ENCODE results near the gene LPO. TPM values are rescaled to one million over a fixed set of nuclear protein-coding genes. Genes with fewer than 3 reads are reported as not detected.

Gene LPO
- total and polyA plus RNA-seq, 9 of the 15 experiments (the other 6 are each of a cell fraction or from before 2014, with no cell fraction given) = 0.07 to 0.11 TPM; not detected in 7

DNA sequence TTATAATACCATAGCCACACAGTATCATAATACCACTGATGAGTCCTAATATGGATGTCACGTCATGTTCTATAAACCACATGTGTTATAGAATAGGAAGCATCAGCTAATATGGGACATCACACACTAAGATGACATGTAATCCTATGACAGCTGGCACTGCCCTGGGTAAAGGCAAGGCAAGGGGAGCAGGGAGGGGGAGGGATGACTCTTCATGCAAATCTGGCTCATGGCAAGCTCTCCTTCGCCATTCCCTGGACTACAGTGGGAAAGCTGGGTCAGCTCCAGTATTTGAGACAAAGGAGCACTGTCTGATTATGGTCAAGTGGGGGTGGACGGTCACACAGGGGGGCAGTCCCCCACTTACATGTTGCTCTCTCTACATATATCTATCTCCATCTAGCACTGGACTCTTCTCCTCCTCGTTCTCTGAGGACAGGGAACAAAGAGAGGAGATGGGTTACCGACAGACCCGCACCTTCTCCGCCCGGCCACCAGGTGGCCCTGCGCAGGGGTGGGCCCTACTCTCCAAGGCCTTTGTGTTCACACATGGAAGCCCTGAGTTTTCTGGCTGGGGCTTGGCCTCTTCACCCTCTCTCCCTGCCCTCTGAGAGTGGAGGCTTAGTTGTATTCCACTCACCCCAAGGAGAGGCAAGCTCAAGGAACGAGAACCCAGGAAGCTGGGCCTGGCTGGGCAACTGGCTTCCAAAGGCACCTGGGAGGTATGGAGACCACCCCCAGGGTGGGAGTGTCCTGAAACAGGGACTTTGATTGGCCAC is 65.8 kb downstream of the LPO start:
- Histone ChIP-seq H3K9ac (ENCODE audit: insufficient read depth in 1 of 2, low read depth in 2 of 2, low read length in 2 of 2) (peak overlapping the region; percentile 6 to 8; a peak in 2 of 4 replicates), H3K79me2 (ENCODE audit: control insufficient read depth, insufficient read depth, low read length) (no peaks in the 10 kb centered on the region), H3K27me3 (ENCODE audit: control insufficient read depth in 2 of 2, insufficient read depth in 2 of 2, low read length in 2 of 2) (no peaks in the 10 kb centered on the region), H3K9me3 (replicated peaks; ENCODE audit: control insufficient read depth, insufficient read depth, low read depth, low read length) (no peaks in the 10 kb centered on the region), H3K4me2 (ENCODE audit: insufficient read depth, low read length) (peak overlapping the region; percentile 3; the same call in 1 of the 2 replicates), H3K4me3 (no peak overlapping the region), H4K20me1 (replicated peaks; ENCODE audit: control insufficient read depth, insufficient read depth, low read length) (no peaks in the 10 kb centered on the region), H3K36me3 (ENCODE audit: control insufficient read depth, insufficient read depth, low read length) (no peaks in the 10 kb centered on the region), H3K27ac (ENCODE audit: extremely low read depth, low read depth, low read length) (no peak overlapping the region; the same call in 2 of the 3 replicates), H3K4me1 (replicated peaks in 1 of 2; ENCODE audit: control insufficient read depth in 2 of 2, insufficient read depth in 2 of 2, low read length in 2 of 2) (peaks cover 4 to 27% of the 10 kb centered on the region in 2 experiments; a peak in 2 of 5 replicates), H3K9me1 (ENCODE audit: control insufficient read depth, insufficient read depth, low read length) (peaks cover 11% of the 10 kb centered on the region), H2AFZ (ENCODE audit: low read depth, low read length) (peak overlapping the region; percentile 96)
- DNase-seq (ENCODE audit: extremely low read depth in 1 of 4, low spot score in 3 of 4) (peak; percentile 78 to 90 (median 88)), ATAC-seq (peak; percentile 98), FAIRE-seq (peak; percentile 92)
- in situ Hi-C loops (cut with MboI) = no loop called here
- WGBS (ENCODE audit: insufficient coverage, low coverage, missing lambda C conversion rate) = 22% methylated on average over 10 of the region's 10 CpGs
- CTCF ChIA-PET (ENCODE audit: low intra/inter-chr PET ratio) = interaction anchor here (1.2 kb wide), 1 partner anchor 137 kb away, joined by 3 read pairs; no protein-coding TSS in a partner anchor
- intact Hi-C loops (cut with micrococcal nuclease) = no loop called here
- BruUV-seq (replicated peaks) = no TSS peak
- POLR2A ChIA-PET = interaction anchor here (0.6 to 0.9 kb wide), 4 partner anchors 22 to 143 kb away, joined by 3 to 6 read pairs (median 4); no protein-coding TSS in a partner anchor
- TF ChIP-seq, protein P1, sequence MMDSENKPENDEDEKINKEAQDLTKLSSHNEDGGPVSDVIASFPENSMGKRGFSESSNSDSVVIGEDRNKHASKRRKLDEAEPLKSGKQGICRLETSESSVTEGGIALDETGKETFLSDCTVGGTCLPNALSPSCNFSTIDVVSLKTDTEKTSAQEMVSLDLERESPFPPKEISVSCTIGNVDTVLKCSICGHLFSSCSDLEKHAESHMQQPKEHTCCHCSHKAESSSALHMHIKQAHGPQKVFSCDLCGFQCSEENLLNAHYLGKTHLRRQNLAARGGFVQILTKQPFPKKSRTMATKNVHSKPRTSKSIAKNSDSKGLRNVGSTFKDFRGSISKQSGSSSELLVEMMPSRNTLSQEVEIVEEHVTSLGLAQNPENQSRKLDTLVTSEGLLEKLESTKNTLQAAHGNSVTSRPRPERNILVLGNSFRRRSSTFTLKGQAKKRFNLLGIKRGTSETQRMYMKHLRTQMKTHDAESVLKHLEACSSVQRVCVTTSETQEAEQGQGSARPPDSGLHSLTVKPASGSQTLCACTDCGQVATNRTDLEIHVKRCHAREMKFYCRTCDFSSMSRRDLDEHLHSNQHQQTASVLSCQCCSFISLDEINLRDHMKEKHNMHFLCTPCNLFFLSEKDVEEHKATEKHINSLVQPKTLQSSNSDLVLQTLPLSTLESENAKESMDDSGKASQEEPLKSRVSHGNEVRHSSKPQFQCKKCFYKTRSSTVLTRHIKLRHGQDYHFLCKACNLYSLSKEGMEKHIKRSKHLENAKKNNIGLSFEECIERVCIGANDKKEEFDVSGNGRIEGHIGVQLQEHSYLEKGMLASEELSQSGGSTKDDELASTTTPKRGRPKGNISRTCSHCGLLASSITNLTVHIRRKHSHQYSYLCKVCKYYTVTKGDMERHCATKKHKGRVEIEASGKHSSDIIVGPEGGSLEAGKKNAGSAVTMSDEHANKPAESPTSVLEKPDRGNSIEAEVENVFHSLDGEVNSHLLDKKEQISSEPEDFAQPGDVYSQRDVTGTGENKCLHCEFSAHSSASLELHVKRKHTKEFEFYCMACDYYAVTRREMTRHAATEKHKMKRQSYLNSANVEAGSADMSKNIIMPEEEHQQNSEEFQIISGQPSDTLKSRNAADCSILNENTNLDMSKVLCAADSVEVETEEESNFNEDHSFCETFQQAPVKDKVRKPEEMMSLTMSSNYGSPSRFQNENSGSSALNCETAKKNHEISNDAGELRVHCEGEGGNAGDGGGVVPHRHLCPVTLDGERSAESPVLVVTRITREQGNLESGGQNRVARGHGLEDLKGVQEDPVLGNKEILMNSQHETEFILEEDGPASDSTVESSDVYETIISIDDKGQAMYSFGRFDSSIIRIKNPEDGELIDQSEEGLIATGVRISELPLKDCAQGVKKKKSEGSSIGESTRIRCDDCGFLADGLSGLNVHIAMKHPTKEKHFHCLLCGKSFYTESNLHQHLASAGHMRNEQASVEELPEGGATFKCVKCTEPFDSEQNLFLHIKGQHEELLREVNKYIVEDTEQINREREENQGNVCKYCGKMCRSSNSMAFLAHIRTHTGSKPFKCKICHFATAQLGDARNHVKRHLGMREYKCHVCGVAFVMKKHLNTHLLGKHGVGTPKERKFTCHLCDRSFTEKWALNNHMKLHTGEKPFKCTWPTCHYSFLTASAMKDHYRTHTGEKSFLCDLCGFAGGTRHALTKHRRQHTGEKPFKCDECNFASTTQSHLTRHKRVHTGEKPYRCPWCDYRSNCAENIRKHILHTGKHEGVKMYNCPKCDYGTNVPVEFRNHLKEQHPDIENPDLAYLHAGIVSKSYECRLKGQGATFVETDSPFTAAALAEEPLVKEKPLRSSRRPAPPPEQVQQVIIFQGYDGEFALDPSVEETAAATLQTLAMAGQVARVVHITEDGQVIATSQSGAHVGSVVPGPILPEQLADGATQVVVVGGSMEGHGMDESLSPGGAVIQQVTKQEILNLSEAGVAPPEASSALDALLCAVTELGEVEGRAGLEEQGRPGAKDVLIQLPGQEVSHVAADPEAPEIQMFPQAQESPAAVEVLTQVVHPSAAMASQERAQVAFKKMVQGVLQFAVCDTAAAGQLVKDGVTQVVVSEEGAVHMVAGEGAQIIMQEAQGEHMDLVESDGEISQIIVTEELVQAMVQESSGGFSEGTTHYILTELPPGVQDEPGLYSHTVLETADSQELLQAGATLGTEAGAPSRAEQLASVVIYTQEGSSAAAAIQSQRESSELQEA (IDR thresholded peaks at IDR 0.05; ENCODE audit: low read depth) = no peak

All from K562 (cell line).